PFSK-1 (cell line): ENCODE measurements around the gene DIP2A.

Experiments
- FOXP2 ChIP-seq: optimal IDR thresholded peaks from 2 replicates; pipeline ENCODE3; 2011; ENCODE audit warnings: borderline replicate concordance, control low read depth, inconsistent platforms; ENCODE audit not compliant: insufficient read depth; ENCODE audit errors: extremely low read length, extremely low read depth
- POLR2AphosphoS5 ChIP-seq: IDR thresholded peaks from 2 replicates; pipeline ENCODE4 v1.6.1; 2012; ENCODE audit warnings: low read depth, mild to moderate bottlenecking, control low read depth, low read length, moderate library complexity
- REST ChIP-seq, 2 experiments: IDR thresholded peaks; 2 replicates each; pipeline versions ENCODE4 v1.6.1 to v1.8.0; 2011 to 2012; ENCODE audit warnings: low read depth in 2 of 2, low read length in 2 of 2, control low read depth in 1 of 2, inconsistent platforms in 1 of 2, mild to moderate bottlenecking in 1 of 2, moderate library complexity in 1 of 2; ENCODE audit not compliant: insufficient read depth in 1 of 2
- SIN3A ChIP-seq: IDR thresholded peaks from 2 replicates; pipeline ENCODE4 v1.6.1; 2012; ENCODE audit warnings: mild to moderate bottlenecking, low read length, moderate library complexity, borderline replicate concordance; ENCODE audit not compliant: insufficient read depth
- TAF1 ChIP-seq: IDR thresholded peaks from 2 replicates; pipeline ENCODE4 v1.6.1; 2012; ENCODE audit warnings: low read length, control low read depth, borderline replicate concordance; ENCODE audit not compliant: insufficient read depth

Gene DIP2A

GRCh38 chr21:46552274-46552673 lies 93.6 kb downstream of the DIP2A start:
- TF ChIP-seq TAF1 (no peak), POLR2AphosphoS5 (no peak), REST (IDR thresholded peaks at IDR 0.05; ENCODE audit: insufficient read depth in 1 of 2, low read depth in 2 of 2, low read length in 2 of 2) (no peak), FOXP2 (no peak), SIN3A (no peak)

GRCh38 chr21:46552865-46553379 lies 94.2 kb downstream of the DIP2A start:
- TF ChIP-seq SIN3A: no peak
- no peak for TF ChIP-seq REST (IDR thresholded peaks at IDR 0.05; ENCODE audit: insufficient read depth in 1 of 2, low read depth in 2 of 2, low read length in 2 of 2)
- TF ChIP-seq POLR2AphosphoS5: no peak

GRCh38 chr21:46553993-46554392 lies 95.3 kb downstream of the DIP2A start:
- TF ChIP-seq REST (IDR thresholded peaks at IDR 0.05; ENCODE audit: insufficient read depth in 1 of 2, low read depth in 2 of 2, low read length in 2 of 2) (no peak), POLR2AphosphoS5 (no peak), TAF1 (no peak), SIN3A (no peak), FOXP2 (no peak)

- no peak for TF ChIP-seq POLR2AphosphoS5
- no peak for TF ChIP-seq TAF1
- no peak for TF ChIP-seq FOXP2
- TF ChIP-seq REST (IDR thresholded peaks at IDR 0.05; ENCODE audit: insufficient read depth in 1 of 2, low read depth in 2 of 2, low read length in 2 of 2): no peak
- TF ChIP-seq SIN3A: no peak
Observed at GRCh38 chr21:46554431-46555224, 95.9 kb downstream of the DIP2A start.

GRCh38 chr21:46555225-46555617 lies 96.5 kb downstream of the DIP2A start:
- no peak for TF ChIP-seq SIN3A
- TF ChIP-seq POLR2AphosphoS5: no peak
- no peak for TF ChIP-seq REST (IDR thresholded peaks at IDR 0.05; ENCODE audit: insufficient read depth in 1 of 2, low read depth in 2 of 2, low read length in 2 of 2)
- no peak for TF ChIP-seq TAF1
- TF ChIP-seq FOXP2: no peak
